Hypothalamus (tissue), 51 donors: ENCODE results near the gene GRID2.

ENCODE experiments used
- DNase-seq, 51 donors: peaks; one replicate each; lab custom pipeline; 2025; lab: John Stamatoyannopoulos, UW

Gene GRID2

DNA sequence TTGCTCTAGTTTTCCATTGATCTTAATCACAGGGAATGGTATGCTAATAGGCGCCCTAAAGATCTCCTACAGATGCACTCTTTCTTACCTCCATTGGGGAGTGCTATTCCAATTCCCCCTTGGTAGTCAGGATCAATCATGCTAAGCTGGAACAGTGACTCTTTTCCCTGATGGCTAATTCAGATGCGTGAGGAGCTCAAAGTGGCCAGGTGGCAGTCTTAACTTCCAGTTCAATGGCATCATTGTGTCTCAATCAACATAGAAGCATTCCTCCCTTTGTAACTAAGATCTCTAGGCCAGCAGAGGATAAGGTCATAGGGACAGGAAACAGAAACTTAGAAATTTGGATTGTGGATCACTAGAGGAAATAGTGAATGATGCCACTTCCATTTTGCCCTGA is 216.8 kb downstream of the GRID2 start:
- DNase-seq: no peak

DNA sequence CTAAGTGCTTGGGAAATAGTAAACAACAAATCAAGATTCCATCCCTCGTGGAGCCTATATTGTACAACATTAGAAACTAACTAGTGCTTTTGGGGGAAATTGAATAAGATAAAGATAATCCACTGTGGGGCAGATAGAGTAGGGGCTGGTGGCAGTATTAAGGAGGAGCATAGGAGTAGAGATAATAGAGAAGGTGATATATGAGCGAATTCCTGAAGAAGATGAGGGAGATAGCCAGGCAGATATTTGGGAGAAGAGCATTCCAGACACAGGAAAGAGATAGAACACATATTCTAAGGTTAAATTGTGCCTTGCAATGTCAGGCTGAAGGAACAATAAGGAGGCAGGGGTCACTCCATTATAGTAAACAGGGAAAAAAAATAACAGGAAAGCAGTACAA is 218.2 kb downstream of the GRID2 start:
- no peak for DNase-seq

DNA sequence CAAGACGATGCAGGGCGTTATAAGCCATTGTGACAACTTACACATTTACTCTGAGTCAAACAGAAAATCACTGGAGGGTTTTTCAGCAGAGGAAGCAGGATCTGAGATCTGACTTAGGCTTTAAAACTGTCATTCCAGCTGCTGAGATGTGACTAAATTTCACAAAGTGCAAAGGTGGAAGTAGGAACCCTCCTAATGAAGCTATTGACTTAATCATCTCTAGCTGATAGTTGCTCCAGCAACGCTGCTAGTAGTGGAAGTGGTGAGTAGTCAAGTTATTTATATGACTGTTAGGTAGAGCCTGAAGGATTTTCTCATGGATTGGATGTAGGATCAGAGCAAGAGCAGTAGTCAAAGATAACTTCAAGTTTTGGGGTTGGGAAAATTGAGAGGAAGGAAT is 218.6 kb downstream of the GRID2 start:
- no peak for DNase-seq

DNA sequence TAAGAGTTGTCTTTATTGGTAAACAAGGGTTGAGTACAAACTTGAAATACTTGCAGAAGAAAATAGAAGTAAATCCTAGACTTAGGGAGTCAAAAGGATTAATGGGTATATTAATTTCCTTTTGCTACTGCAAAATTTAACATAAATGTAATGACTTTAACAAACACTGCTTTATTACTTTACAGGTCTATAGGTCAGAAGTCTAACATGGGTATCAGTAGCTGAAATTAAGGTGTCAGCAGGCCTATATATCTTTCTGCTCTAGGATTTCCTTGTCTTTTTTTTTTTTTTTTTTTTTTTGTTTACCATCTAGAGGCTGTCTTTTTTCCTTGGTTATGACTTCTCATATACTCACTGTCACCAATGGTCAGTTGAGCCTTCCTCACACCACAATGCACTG is 220.4 kb downstream of the GRID2 start:
- no peak for DNase-seq

DNA sequence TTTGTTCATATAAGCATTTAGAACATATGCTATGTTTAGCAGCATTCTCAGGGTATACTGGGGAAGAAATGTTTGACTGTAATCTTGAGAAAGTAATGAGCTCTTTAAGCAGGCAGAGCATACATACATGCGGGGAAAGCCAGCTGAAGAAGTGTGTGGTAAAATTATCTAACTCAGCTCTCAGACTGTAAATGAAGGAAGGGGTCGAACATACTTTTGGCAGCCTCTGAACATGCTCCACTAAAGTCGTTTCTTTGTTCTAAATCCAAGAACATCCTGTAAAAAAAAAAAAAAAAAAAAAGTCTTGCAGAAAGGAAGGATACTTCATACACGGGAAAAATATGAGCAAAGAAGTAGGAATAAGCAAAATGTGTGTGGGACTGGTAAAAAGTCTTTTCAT is 224.8 kb downstream of the GRID2 start:
- DNase-seq: no peak

DNA sequence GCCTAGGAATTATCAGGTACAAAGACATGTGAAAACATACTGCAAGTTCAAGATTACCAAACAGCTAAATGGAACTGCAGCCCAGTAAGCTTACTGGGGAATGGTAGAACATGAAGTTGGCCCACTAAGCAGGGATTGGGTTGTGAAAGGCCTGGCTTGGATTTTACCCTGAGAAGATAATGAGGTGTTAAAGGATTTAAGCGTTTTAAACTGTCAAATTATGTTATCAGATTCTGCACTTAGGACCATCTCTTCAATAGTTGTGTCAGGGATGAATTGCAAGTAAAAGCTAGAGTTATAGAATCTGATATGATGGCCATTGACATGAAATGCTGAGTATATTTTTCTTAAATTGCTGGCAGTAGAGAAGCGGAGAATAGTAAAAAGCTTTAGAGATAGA is 225.7 kb downstream of the GRID2 start:
- no peak for DNase-seq

DNA sequence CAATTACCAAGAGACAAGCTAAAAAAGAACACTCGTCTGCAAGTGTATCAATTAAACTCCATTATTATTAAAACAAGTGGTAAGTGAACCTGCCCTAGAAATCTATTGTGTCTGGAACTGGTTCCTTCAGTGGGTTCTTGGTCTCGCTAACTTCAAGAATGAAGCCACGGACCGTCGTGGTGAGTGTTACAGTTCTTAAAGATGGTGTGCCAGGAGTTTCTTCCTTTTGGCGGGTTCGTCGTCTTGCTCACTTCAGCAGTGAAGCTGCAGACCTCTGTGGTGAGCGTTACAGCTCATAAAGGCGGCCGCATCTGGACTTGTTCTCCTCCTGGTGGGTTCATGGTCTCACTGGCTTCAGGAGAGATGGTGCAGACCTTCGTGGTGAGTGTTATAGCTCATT is 231.8 kb downstream of the GRID2 start:
- DNase-seq: no peak

DNA sequence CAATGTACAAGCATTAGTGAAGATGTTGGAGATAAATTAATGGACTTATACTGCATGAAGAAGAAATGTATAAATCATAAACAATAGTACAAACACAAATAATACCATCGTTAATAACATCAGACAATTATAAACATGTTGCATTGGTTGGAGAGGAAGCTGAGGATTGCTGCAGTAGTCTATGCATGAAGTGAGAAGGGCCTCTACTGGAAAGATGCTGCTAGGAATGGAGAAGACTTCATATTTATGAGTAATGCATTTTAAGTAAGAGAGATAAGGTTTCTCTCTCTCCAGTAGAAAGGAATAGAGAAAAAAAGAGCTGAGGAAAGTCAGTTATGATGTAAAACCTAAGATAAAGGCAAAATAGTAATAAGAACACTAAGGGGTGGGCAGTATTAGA is 247.8 kb downstream of the GRID2 start:
- no peak for DNase-seq

DNA sequence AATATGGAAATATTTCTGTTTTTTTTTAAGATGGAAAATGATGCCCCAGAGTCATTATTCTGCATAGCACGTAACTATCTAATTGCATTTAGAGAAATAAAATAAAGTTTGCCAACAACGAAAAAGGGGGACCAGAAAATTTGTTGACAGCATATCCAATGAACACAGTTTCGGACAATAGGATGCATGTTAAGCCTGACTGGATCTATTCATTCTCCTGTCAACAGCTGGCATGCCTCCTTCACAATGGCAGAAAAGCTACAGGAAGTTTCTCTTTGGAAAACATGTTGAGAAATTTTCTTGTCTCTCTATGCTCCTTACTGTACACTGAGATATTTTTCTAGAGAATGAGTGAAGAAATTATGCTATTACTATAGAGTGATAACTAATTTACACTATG is 262.5 kb downstream of the GRID2 start:
- DNase-seq: peak in 1 of 51 donors; percentile 5

DNA sequence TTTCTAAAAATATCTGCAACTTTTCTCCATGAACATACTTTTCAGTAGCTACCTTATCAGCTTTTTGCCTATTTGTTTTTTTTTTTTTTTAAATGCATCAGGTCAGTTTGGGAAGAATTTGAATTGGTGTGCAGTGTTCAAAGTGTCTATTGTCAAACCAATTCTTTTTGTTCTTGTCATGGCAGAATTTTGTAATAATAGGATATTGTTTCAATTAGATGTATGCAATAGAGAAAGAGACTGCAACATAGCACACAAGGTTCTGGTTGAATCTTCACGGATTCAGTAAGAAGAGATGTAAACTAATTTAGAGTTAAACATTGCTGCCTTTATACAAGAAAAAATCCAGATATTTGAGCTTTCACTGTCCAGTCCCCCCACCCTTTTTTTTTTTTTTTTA is 277.1 kb downstream of the GRID2 start:
- no peak for DNase-seq

DNA sequence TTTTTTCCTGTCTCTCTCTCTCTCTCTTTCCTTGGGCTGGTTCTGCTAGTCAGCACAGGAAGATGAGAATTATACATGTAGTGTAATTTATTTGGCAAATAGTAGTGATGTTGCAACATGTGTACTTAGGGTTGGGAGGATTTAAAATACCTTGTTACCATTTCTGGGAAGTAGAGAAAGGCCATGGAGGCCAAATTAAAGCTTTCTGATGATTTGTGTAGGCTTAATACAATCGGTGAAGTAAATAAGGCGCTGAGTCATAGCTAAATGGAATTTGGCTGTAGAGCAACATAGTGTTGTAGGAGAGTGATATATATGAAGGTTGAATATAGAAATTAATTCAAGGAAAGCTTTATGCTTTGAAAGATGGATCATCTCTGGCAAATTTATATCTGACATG is 295.3 kb downstream of the GRID2 start:
- DNase-seq: no peak

DNA sequence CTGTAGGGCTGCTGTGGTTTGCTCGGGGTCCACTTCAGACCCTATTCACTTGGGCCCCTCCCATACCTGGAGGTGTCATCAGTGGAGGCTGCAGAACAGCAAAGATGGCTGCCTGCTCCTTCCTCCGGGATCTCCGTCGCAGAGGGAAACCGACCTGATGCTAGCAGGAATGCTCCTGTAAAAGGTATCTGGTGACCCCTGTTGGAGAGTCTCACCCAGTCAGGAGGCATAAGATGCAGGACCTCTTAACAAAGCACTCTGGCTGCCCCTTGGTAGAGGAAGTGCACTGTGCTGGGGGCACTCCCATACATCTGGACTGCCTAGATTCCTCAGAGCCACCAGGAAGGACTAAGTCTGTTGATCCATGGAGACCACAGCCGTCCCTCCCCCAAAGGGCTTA is 296.9 kb downstream of the GRID2 start:
- no peak for DNase-seq

DNA sequence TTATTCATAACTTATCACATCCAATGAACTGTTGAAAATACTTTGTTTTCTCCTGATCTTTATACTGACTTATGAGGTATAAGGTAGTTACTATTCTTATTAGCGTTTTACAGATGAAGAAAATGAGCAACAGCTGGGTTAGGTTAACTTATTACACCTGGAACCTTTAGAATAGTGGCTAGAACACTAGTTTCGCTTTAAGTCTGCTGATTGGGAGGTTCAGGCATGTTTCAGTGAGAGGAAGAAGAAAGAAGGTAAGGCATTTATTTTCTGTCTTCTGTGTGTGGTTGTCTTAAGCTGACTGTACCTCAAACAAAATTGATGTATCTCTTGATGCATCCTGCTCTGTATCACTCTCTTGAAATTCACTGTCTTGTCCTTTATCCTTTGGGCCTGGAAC is 302.5 kb downstream of the GRID2 start:
- no peak for DNase-seq

DNA sequence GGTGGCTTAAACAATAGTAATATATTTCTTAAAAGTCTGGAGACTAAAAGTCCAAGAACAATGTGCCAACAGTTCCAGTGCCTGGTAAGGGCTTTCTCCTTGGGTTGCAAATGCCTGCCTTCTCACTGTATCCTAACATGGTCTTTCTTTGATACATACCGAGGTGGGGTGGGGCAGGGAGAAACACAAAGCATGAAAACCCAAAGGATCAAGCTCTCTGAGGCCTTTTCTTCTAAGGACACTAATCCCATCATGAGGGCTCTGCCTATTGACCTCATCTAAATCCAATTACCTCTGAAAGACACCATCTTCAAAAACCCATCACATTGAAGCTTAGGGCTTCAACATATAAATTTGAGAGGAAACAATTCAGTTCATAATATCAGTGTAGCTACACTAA is 311.3 kb downstream of the GRID2 start:
- DNase-seq: no peak

DNA sequence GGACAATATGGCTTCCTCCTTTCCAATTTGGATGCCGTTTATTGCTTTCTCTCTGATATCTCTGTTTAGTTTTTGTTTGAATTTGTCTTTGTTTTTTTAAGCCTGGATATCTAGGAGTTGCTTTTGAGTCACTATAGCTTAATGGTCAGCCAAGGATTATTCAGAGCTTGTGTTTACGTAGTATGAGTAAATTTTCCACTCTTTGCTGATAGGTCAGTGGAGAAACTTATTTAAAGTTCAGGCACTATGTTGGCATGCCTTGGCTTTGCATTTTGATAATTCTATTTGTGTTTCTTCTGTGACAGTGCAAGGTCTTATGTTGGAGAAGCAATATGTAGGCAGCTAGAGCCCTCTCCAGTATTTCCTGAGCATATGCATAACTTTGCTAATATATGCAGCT is 315.2 kb downstream of the GRID2 start:
- no peak for DNase-seq

DNA sequence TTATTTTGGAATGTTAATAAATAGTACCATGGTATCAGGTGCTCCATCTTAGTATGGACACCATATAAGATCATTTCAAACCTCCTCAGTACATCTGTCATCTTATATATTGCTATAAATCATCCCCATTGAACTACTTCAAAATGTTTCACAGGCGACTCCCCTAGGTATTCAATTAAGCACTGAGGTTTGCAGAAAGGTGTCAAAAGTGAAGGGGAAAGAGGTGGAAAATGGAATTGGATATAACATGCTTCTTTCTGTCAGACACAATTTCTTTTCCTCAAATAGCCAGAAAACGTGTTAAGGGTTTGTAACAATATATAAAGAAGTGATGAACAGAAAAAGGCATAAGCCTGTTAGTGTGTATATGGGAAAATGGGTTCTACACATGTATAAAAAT is 325.5 kb downstream of the GRID2 start:
- no peak for DNase-seq

DNA sequence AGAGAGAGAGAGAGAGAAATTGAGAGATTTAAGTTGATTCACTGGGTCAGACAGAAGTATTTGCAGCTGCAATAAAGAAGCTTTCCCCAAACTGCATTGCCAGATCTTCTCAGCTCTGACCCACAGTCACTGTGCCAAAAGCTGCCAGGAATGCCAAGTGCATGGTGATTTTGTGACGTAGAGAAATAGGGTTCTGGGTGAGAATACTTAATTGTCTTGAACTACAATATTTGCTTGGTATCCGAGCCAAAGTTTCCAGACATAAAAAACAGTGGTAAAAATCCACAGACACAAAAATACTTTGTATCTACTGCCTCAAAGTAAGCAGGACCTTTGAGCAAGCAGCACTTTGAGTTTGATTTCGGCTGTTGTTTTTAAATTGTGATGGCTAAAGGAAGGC is 331.1 kb downstream of the GRID2 start:
- peak in 25 of 51 donors; percentile 0 to 58 (median 11) for DNase-seq

DNA sequence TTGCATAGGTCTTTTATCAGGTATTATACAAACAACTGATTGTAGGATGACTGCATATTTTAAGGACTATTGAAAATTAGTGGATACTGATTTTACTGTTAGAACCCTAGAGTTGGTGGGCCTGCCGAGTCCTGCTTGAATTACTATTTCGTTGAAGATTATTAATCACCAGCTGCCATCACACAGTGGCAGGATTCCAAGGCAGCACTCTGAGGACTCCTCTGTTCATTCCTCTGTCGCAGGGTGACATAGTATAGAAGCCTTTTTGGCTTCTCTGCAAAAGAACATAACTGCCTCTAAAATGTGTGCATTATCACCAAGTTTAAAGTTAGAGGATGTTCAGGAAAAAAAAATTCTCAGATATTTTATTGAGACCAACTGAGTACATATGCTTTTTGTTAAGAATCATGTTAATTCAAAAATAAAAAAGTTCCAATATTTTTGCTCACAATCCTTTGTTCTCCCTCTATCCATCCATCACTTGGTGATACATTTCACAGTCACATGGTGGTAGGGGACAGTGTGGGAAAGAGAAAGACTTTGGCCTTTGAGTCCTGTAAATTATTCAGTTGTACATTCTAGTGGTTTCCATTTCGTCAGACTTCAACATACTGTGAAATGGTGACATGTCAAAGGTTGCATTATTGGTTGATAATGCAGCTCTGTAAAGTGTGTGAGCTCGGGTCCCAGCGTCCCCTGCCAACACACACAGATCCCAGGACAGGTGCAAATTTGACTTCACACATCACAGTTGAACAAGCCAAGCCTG is 332.5 kb downstream of the GRID2 start:
- DNase-seq: peak in 13 of 51 donors; percentile 0 to 43 (median 6)

DNA sequence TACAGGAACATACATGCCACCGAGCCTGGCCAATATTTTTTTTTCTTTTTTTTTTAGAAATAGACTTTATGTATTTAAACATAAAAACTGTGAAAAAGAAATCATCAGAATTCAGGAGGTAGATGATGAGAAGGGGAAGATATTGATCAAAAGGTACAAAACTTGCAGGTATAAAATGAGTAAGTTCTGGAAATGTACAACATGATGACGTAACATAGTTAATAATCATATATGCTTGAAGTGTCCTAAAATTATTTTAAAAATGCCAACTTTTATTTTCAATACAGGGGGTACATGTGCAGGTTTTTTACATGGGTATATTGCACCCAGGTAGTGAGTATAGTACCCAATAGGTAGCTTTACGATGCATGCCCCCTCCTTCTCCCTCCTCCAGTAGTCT is 337.6 kb downstream of the GRID2 start:
- DNase-seq: no peak

DNA sequence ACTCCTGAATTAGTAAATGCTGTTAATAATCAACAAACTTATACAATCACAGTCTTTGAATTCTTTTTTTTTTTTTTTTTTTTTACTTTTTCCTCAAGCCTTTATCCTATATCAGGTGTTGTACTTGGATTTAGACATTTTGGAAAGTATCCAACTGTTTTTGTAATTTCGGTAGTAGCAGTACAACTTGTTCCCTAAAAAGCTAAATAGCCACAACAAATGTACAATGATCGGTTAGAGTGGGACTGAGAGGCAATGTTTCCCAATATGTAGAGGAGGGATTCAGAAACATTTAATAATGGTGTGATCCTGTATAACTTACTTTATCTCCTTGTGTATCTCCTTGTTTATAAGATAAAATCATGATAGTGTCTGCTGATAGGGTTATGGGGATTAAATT is 343.1 kb downstream of the GRID2 start:
- no peak for DNase-seq

DNA sequence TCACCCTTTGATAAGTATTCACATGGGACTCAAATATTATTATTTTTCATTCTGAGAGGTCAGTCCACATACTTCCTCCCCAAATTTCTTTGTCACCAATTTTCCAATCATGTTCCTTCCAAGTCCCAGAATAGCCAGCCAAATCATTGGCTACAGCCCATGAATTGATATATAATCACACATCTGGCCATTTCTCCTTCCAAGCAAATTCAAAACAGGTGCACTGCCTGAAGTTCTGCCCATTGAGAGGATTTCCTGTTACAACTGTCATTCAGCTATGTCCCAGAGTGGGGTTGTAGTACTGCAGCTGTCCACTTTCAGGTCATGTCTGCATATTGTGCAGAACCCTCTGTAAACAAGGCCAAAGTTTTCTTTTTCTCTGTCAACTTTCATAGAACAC is 347.8 kb downstream of the GRID2 start:
- no peak for DNase-seq

DNA sequence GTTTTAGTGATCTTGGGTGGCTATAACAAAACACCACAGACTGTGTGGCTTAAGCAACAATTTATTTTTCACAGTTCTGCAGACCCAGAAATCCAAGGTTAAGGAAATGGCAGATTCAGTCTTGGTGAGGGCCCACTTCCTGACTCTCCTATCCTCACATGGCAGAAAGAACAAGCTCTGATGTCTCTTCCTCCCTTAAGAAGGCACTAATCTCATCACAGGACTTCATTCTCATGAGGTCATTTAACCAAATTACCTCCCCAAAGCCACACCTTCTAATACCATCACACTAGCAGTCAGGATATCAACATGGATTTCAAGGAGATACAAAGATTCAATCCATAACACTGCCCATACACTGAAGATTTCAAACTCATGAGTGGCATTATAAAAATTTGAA is 350.3 kb downstream of the GRID2 start:
- DNase-seq: no peak

DNA sequence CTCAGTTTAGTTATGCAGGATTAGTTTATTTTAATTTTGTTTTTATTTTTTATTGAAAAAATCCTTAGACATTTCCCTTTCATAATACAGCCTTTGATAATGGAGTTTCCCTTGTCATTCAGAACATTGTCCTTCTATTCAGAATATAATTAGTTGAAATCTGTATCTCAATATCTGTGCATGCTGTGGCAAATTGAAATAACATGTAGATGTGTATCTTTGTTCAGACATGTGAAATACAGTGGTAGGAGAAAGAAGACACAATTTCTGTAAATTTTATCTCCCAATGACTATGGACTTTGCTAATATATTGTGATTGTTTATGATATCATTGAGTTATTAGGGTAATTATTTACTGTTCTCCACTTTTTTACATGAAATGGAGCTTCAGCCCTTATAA is 353.9 kb downstream of the GRID2 start:
- DNase-seq: no peak
